Measurements from ENCODE around the gene C22orf39. TPM values are rescaled to one million over a fixed set of nuclear protein-coding genes. Genes with fewer than 3 reads are reported as not detected.
A peak's percentile ranks its signal among the peaks of the same experiment; 100 is the strongest.

C22orf39 gene
- total and polyA plus RNA-seq, 10 of the 15 experiments (the other 5 are each of a cell fraction or from before 2014, with no cell fraction given) = 6.7 to 47.0 (median 26.5) TPM

DNA sequence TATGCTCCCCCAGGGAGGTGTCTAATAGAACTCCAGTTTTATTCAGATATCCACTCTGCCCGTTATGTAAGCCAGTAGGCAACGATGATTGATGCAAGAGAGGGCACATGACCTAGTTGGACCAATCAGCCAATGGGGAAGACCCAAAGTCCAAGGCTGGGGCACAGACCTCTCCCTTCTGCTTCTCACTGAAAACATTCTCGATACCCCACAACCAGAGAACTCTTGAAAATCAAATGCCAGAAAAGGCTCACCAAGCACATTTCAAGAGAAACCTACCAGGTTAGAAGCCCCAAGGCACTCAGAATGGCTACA, 23.4 kb downstream of the C22orf39 start:
- Histone ChIP-seq H3K4me3 (no peak overlapping the region), H3K36me3 (ENCODE audit: control insufficient read depth in 2 of 2, insufficient read depth in 2 of 2, low read length in 1 of 2) (peaks cover 0 to 11% of the 10 kb centered on the region in 2 experiments; a peak in 1 of 4 replicates), H3K27me3 (replicated peaks in 1 of 2; ENCODE audit: control insufficient read depth in 2 of 2, insufficient read depth in 2 of 2, low read length in 1 of 2) (no peaks in the 10 kb centered on the region), H3K9me3 (replicated peaks; ENCODE audit: control insufficient read depth, insufficient read depth, low read length) (no peaks in the 10 kb centered on the region), H3K79me2 (ENCODE audit: control insufficient read depth, insufficient read depth, low read length) (peaks cover 80% of the 10 kb centered on the region), H3K4me2 (ENCODE audit: control insufficient read depth, insufficient read depth) (no peak overlapping the region), H3K9ac (ENCODE audit: control insufficient read depth, insufficient read depth, low read length) (no peak overlapping the region), H3K27ac (ENCODE audit: control insufficient read depth, insufficient read depth) (no peak overlapping the region), H3K4me1 (ENCODE audit: control insufficient read depth, insufficient read depth, low read length) (peaks cover 10% of the 10 kb centered on the region), H2AFZ (ENCODE audit: control insufficient read depth, low read depth, low read length) (no peak overlapping the region), H4K20me1 (ENCODE audit: control insufficient read depth, insufficient read depth) (no peaks in the 10 kb centered on the region; the same call in 1 of the 2 replicates)
- in situ Hi-C loops (cut with MboI) (no loop called here), intact Hi-C loops (cut with micrococcal nuclease; ENCODE audit: unreplicated experiment) (loop anchor here (10.0 kb wide), 1 partner anchor 129 kb away; the partner anchor contains the start of gene CLTCL1)
- ChIA-PET POLR2A (no interaction called here), RAD21 (ENCODE audit: unreplicated experiment) (no interaction called here), CTCF (no interaction called here), SMC1A (ENCODE audit: uncharacterized antibody, unreplicated experiment) (interaction anchor here (0.7 kb wide), 1 partner anchor 268 kb away, joined by 3 read pairs; no protein-coding TSS in a partner anchor)
- DNase-seq (ENCODE audit: low read depth, low spot score) (no peak), FAIRE-seq (no peak), ATAC-seq (no peak)
- 83% methylated on average over 3 of the region's 3 CpGs for WGBS (ENCODE audit: insufficient coverage, insufficient replicate concordance, low lambda C conversion rate, missing lambda C conversion rate)
- no TSS peak for BruUV-seq (replicated peaks)
- TF ChIP-seq, protein P1, sequence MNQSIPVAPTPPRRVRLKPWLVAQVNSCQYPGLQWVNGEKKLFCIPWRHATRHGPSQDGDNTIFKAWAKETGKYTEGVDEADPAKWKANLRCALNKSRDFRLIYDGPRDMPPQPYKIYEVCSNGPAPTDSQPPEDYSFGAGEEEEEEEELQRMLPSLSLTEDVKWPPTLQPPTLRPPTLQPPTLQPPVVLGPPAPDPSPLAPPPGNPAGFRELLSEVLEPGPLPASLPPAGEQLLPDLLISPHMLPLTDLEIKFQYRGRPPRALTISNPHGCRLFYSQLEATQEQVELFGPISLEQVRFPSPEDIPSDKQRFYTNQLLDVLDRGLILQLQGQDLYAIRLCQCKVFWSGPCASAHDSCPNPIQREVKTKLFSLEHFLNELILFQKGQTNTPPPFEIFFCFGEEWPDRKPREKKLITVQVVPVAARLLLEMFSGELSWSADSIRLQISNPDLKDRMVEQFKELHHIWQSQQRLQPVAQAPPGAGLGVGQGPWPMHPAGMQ (IDR thresholded peaks at IDR 0.05; ENCODE audit: borderline replicate concordance) = no peak
- TF ChIP-seq RBBP5 (conservative IDR thresholded peaks at IDR 0.05) (no peak), NFYB (IDR thresholded peaks at IDR 0.05; ENCODE audit: insufficient read depth, low read depth, low read length) (peak; percentile 47), NR2F1 (conservative IDR thresholded peaks at IDR 0.05) (no peak), ETV6 (conservative IDR thresholded peaks at IDR 0.05 in 1 of 2, IDR thresholded peaks at IDR 0.05 in 1 of 2; ENCODE audit: borderline replicate concordance in 1 of 2, low read depth in 1 of 2) (no peak), NFYA (IDR thresholded peaks at IDR 0.05; ENCODE audit: borderline replicate concordance, low read depth, low read length) (no peak), TCF7 (IDR thresholded peaks at IDR 0.05; ENCODE audit: borderline replicate concordance) (no peak), DPF2 (IDR thresholded peaks at IDR 0.05) (no peak), NRF1 (conservative IDR thresholded peaks at IDR 0.05; ENCODE audit: low read depth, low read length) (no peak), FOXM1 (IDR thresholded peaks at IDR 0.05; ENCODE audit: low read depth, low read length) (no peak), POU2F2 (IDR thresholded peaks at IDR 0.05; ENCODE audit: borderline replicate concordance, low read depth, low read length) (no peak), ASH2L (IDR thresholded peaks at IDR 0.05; ENCODE audit: borderline replicate concordance, low read depth) (no peak), YY1 (IDR thresholded peaks at IDR 0.05; ENCODE audit: low read depth, low read length) (no peak), HDGF (IDR thresholded peaks at IDR 0.05) (no peak)
- TF ChIP-seq, protein P2, sequence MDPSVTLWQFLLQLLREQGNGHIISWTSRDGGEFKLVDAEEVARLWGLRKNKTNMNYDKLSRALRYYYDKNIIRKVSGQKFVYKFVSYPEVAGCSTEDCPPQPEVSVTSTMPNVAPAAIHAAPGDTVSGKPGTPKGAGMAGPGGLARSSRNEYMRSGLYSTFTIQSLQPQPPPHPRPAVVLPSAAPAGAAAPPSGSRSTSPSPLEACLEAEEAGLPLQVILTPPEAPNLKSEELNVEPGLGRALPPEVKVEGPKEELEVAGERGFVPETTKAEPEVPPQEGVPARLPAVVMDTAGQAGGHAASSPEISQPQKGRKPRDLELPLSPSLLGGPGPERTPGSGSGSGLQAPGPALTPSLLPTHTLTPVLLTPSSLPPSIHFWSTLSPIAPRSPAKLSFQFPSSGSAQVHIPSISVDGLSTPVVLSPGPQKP (IDR thresholded peaks at IDR 0.05; ENCODE audit: low read depth, low read length) = no peak
- TF ChIP-seq, protein P3, sequence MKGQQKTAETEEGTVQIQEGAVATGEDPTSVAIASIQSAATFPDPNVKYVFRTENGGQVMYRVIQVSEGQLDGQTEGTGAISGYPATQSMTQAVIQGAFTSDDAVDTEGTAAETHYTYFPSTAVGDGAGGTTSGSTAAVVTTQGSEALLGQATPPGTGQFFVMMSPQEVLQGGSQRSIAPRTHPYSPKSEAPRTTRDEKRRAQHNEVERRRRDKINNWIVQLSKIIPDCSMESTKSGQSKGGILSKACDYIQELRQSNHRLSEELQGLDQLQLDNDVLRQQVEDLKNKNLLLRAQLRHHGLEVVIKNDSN (IDR thresholded peaks at IDR 0.05; ENCODE audit: borderline replicate concordance, extremely low read length, insufficient read depth, low read depth, low read length) = peak; percentile 7
- TF ChIP-seq, protein P4, sequence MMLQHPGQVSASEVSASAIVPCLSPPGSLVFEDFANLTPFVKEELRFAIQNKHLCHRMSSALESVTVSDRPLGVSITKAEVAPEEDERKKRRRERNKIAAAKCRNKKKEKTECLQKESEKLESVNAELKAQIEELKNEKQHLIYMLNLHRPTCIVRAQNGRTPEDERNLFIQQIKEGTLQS (IDR thresholded peaks at IDR 0.05; ENCODE audit: borderline replicate concordance, extremely low read depth, low read depth, low read length) = no peak
